ENCODE measurements around the gene SAXO1.

DNA sequence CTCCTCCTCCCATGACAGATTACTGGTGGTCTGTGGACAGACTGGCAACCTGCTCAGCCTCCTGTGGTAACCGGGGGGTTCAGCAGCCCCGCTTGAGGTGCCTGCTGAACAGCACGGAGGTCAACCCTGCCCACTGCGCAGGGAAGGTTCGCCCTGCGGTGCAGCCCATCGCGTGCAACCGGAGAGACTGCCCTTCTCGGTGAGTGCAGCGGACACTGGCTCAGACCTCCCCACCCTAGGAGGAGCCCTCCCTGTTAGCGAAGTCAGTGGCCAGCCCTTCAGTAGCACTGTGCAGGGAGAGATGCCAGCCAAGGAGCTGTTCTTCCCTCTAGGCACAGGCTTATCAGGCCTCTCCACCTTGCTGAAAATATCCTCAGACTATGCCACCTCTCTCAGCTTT is 143.5 kb downstream of the SAXO1 start:
- TF ChIP-seq, protein P1, sequence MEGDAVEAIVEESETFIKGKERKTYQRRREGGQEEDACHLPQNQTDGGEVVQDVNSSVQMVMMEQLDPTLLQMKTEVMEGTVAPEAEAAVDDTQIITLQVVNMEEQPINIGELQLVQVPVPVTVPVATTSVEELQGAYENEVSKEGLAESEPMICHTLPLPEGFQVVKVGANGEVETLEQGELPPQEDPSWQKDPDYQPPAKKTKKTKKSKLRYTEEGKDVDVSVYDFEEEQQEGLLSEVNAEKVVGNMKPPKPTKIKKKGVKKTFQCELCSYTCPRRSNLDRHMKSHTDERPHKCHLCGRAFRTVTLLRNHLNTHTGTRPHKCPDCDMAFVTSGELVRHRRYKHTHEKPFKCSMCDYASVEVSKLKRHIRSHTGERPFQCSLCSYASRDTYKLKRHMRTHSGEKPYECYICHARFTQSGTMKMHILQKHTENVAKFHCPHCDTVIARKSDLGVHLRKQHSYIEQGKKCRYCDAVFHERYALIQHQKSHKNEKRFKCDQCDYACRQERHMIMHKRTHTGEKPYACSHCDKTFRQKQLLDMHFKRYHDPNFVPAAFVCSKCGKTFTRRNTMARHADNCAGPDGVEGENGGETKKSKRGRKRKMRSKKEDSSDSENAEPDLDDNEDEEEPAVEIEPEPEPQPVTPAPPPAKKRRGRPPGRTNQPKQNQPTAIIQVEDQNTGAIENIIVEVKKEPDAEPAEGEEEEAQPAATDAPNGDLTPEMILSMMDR (IDR thresholded peaks at IDR 0.05; ENCODE audit: low read depth, low read length, missing input control) = no peak
- TF ChIP-seq, protein P2, sequence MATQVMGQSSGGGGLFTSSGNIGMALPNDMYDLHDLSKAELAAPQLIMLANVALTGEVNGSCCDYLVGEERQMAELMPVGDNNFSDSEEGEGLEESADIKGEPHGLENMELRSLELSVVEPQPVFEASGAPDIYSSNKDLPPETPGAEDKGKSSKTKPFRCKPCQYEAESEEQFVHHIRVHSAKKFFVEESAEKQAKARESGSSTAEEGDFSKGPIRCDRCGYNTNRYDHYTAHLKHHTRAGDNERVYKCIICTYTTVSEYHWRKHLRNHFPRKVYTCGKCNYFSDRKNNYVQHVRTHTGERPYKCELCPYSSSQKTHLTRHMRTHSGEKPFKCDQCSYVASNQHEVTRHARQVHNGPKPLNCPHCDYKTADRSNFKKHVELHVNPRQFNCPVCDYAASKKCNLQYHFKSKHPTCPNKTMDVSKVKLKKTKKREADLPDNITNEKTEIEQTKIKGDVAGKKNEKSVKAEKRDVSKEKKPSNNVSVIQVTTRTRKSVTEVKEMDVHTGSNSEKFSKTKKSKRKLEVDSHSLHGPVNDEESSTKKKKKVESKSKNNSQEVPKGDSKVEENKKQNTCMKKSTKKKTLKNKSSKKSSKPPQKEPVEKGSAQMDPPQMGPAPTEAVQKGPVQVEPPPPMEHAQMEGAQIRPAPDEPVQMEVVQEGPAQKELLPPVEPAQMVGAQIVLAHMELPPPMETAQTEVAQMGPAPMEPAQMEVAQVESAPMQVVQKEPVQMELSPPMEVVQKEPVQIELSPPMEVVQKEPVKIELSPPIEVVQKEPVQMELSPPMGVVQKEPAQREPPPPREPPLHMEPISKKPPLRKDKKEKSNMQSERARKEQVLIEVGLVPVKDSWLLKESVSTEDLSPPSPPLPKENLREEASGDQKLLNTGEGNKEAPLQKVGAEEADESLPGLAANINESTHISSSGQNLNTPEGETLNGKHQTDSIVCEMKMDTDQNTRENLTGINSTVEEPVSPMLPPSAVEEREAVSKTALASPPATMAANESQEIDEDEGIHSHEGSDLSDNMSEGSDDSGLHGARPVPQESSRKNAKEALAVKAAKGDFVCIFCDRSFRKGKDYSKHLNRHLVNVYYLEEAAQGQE (IDR thresholded peaks at IDR 0.05) = no peak
- TF ChIP-seq RAD21 (IDR thresholded peaks at IDR 0.05) = no peak
- TF ChIP-seq GABPA (IDR thresholded peaks at IDR 0.05 in 1 of 2, conservative IDR thresholded peaks at IDR 0.05 in 1 of 2) = no peak
- TF ChIP-seq, protein P3, sequence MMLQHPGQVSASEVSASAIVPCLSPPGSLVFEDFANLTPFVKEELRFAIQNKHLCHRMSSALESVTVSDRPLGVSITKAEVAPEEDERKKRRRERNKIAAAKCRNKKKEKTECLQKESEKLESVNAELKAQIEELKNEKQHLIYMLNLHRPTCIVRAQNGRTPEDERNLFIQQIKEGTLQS (IDR thresholded peaks at IDR 0.05) = no peak
- TF ChIP-seq, protein P4, sequence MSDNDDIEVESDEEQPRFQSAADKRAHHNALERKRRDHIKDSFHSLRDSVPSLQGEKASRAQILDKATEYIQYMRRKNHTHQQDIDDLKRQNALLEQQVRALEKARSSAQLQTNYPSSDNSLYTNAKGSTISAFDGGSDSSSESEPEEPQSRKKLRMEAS (IDR thresholded peaks at IDR 0.05) = no peak
- TF ChIP-seq EGR1 (IDR thresholded peaks at IDR 0.05; ENCODE audit: low read depth in 2 of 2) = no peak
- no peak for TF ChIP-seq TAF1 (conservative IDR thresholded peaks at IDR 0.05)
- TF ChIP-seq, protein P5, sequence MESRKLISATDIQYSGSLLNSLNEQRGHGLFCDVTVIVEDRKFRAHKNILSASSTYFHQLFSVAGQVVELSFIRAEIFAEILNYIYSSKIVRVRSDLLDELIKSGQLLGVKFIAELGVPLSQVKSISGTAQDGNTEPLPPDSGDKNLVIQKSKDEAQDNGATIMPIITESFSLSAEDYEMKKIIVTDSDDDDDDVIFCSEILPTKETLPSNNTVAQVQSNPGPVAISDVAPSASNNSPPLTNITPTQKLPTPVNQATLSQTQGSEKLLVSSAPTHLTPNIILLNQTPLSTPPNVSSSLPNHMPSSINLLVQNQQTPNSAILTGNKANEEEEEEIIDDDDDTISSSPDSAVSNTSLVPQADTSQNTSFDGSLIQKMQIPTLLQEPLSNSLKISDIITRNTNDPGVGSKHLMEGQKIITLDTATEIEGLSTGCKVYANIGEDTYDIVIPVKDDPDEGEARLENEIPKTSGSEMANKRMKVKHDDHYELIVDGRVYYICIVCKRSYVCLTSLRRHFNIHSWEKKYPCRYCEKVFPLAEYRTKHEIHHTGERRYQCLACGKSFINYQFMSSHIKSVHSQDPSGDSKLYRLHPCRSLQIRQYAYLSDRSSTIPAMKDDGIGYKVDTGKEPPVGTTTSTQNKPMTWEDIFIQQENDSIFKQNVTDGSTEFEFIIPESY (IDR thresholded peaks at IDR 0.05) = no peak
- TF ChIP-seq YY1 (IDR thresholded peaks at IDR 0.05) = no peak
